ENCODE results near the gene NTM.
"Not testable (repeated sequence)": the region's sequence is repeated elsewhere in the genome, so short reads cannot be mapped to it uniquely, and the experiment has no call there.

The NTM gene

GRCh38 chr11:132058211-132058772 is 687.9 kb downstream of the NTM start:
- no peak for DNase-seq

- no peak for DNase-seq
These were observed 690.2 kb downstream of the NTM start for GRCh38 chr11:132060567-132060966.

- DNase-seq, result no peak
These were observed 691.6 kb downstream of the NTM start for GRCh38 chr11:132062031-132062430.

- DNase-seq, result no peak
These were observed 692.1 kb downstream of the NTM start for GRCh38 chr11:132062541-132062940.

- DNase-seq, result no peak
These were observed 694.7 kb downstream of the NTM start for GRCh38 chr11:132064987-132065620.

- DNase-seq, result no peak
These were observed 698.1 kb downstream of the NTM start for GRCh38 chr11:132068556-132068955.

GRCh38 chr11:132069593-132069992 is 699.2 kb downstream of the NTM start:
- not testable (repeated sequence) for DNase-seq

- not testable (repeated sequence) for DNase-seq
These were observed 700.5 kb downstream of the NTM start for GRCh38 chr11:132070907-132071306.

- DNase-seq, result no peak
These were observed 701.8 kb downstream of the NTM start for GRCh38 chr11:132072044-132072857.

- DNase-seq, result no peak
These were observed 702.4 kb downstream of the NTM start for GRCh38 chr11:132072858-132073211.

- no peak for DNase-seq
These were observed 703.4 kb downstream of the NTM start for GRCh38 chr11:132073787-132074186.

- DNase-seq, result no peak
These were observed 705.0 kb downstream of the NTM start for GRCh38 chr11:132075447-132075846.

GRCh38 chr11:132077416-132077815 is 707.0 kb downstream of the NTM start:
- no peak for DNase-seq

GRCh38 chr11:132078264-132079076 is 708.1 kb downstream of the NTM start:
- no peak for DNase-seq

GRCh38 chr11:132080127-132080526 is 709.7 kb downstream of the NTM start:
- no peak for DNase-seq

GRCh38 chr11:132082566-132082965 is 712.2 kb downstream of the NTM start:
- no peak for DNase-seq

GRCh38 chr11:132084433-132084832 is 714.0 kb downstream of the NTM start:
- DNase-seq, result no peak

GRCh38 chr11:132087148-132087547 is 716.7 kb downstream of the NTM start:
- no peak for DNase-seq

GRCh38 chr11:132088551-132088950 is 718.1 kb downstream of the NTM start:
- no peak for DNase-seq

GRCh38 chr11:132093536-132094259 is 723.3 kb downstream of the NTM start:
- no peak for DNase-seq

- no peak for DNase-seq
These were observed 724.2 kb downstream of the NTM start for GRCh38 chr11:132094598-132094997.

Data from T-helper 9 cell (primary cell).